ENCODE measurements around the gene DPM3. TPM values are rescaled to one million over a fixed set of nuclear protein-coding genes. Genes with fewer than 3 reads are reported as not detected.

The DPM3 gene
- total and polyA plus RNA-seq, 2 experiments from 2014 or later = 96.3 to 121 TPM

DNA sequence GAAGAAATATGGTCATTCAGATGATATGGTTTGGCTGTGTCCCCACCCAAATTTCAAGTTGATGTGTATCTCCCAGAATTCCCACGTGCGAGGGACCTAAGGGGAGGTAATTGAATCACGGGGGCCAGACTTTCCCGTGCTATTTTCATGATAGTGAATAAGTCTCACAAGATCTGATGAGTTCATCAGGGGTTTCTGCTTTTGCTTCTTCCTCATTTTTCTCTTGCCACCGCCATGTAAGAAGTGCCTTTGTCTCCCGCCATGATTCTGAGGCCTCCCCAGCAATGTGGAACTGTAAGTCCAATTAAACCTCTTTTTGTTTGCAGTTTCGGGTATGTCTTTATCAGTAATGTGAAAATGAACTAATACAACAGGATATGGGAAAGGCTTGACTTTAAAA lies 1.4 kb upstream of the DPM3 start:
- TF ChIP-seq, protein P1, sequence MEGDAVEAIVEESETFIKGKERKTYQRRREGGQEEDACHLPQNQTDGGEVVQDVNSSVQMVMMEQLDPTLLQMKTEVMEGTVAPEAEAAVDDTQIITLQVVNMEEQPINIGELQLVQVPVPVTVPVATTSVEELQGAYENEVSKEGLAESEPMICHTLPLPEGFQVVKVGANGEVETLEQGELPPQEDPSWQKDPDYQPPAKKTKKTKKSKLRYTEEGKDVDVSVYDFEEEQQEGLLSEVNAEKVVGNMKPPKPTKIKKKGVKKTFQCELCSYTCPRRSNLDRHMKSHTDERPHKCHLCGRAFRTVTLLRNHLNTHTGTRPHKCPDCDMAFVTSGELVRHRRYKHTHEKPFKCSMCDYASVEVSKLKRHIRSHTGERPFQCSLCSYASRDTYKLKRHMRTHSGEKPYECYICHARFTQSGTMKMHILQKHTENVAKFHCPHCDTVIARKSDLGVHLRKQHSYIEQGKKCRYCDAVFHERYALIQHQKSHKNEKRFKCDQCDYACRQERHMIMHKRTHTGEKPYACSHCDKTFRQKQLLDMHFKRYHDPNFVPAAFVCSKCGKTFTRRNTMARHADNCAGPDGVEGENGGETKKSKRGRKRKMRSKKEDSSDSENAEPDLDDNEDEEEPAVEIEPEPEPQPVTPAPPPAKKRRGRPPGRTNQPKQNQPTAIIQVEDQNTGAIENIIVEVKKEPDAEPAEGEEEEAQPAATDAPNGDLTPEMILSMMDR (IDR thresholded peaks at IDR 0.05; ENCODE audit: poor library complexity) = no peak
- TF ChIP-seq EZH2phosphoT487 (IDR thresholded peaks at IDR 0.05; ENCODE audit: low read depth, severe bottlenecking, unreplicated experiment) (no peak), EZH2 (IDR thresholded peaks at IDR 0.05; ENCODE audit: borderline replicate concordance) (no peak)
- no peak for DNase-seq (ENCODE audit: low spot score)
- Histone ChIP-seq H2AFZ (no peak overlapping the region), H3K36me3 (replicated peaks; ENCODE audit: insufficient read depth, low read depth) (no peaks in the 10 kb centered on the region), H4K20me1 (ENCODE audit: insufficient read depth, poor library complexity, severe bottlenecking) (no peaks in the 10 kb centered on the region), H3K4me1 (ENCODE audit: insufficient read depth) (peaks cover 17% of the 10 kb centered on the region), H3K79me2 (peaks cover 25% of the 10 kb centered on the region), H3K9me2 (replicated peaks; ENCODE audit: insufficient read depth) (no peaks in the 10 kb centered on the region), H3K27me3 (no peaks in the 10 kb centered on the region), H3K27ac (no peak overlapping the region), H3K9me3 (ENCODE audit: low read depth) (no peaks in the 10 kb centered on the region), H3K4me3 (no peak overlapping the region), H3K4me2 (no peak overlapping the region)
- 85% methylated on average over 7 of the region's 7 CpGs for WGBS (ENCODE audit: low lambda C conversion rate, missing lambda C conversion rate)

DNA sequence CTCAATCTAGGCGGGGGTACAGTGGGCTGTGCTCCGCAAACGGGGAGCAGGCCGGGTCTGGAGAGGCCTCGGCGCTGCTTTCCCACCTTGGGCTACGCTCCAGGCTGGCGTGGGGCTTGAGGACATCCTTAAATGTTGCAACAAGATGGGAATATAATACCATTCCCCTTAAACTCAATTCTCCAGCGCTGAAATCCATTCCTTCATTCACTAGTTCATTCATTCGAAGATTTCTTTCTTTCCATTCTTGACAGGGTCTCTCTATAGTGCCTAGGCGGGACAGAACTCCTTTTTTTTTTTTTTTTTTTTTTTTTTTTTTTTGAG lies 261 bp upstream of the DPM3 start:
- DNase-seq (ENCODE audit: low spot score) = no peak
- H3K36me3 ChIP-seq (replicated peaks; ENCODE audit: insufficient read depth, low read depth) = no peaks in the 10 kb centered on the region
- 7% methylated on average over 11 of the region's 11 CpGs for WGBS (ENCODE audit: low lambda C conversion rate, missing lambda C conversion rate)
- H4K20me1 ChIP-seq (ENCODE audit: insufficient read depth, poor library complexity, severe bottlenecking) = no peaks in the 10 kb centered on the region
- H3K4me3 ChIP-seq = peak overlapping the region; percentile 87
- H3K79me2 ChIP-seq = peaks cover 27% of the 10 kb centered on the region
- H3K4me2 ChIP-seq = peak overlapping the region; percentile 95
- H3K9me3 ChIP-seq (ENCODE audit: low read depth) = no peaks in the 10 kb centered on the region
- peak overlapping the region; percentile 97 for H2AFZ ChIP-seq
- no peaks in the 10 kb centered on the region for H3K27me3 ChIP-seq
- no peaks in the 10 kb centered on the region for H3K9me2 ChIP-seq (replicated peaks; ENCODE audit: insufficient read depth)
- no peak overlapping the region for H3K27ac ChIP-seq
- TF ChIP-seq EZH2phosphoT487 (IDR thresholded peaks at IDR 0.05; ENCODE audit: low read depth, severe bottlenecking, unreplicated experiment) (no peak), EZH2 (IDR thresholded peaks at IDR 0.05; ENCODE audit: borderline replicate concordance) (no peak)
- TF ChIP-seq, protein P1 (IDR thresholded peaks at IDR 0.05; ENCODE audit: poor library complexity) = no peak
- peaks cover 18% of the 10 kb centered on the region for H3K4me1 ChIP-seq (ENCODE audit: insufficient read depth)

DNA sequence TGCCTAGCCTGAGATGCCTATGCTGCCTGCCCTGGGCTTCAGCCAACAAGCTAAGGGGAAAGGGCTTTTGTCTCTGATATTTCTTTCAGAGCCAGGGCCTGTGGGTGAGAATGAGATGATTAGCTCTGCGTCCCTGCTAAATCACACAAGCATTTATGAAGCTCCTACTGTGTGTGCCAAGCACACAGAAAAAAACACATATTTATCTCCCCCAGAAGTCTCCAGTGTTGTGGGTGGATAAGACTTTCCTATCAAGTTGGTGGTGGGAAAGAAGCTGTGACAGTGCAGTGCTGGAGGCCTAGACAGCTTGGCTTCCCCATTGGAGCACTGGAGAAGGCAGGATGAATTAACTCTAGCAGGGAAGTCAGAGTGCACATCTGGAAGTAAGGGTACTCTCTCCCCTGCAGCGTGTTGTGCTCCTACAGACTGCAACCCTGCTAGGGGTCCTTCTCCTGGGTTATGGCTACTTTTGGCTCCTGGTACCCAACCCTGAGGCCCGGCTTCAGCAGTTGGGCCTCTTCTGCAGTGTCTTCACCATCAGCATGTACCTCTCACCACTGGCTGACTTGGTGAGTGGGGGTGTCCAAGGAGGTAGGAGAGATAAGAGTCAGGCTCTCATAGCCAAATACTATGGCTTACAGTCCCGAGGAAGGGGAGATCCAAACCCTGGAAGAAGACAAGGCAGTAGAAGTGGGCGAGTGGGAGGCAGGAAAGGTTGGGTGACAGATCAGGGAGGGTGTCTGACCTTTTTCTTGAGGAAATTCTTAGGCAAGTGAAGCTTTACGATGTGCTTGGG lies 3.0 kb downstream of the DPM3 start:
- WGBS (ENCODE audit: low lambda C conversion rate, missing lambda C conversion rate) = 94% methylated on average over 6 of the region's 6 CpGs

More for the DNA sequence above, 3.0 kb downstream of the DPM3 start:
- Histone ChIP-seq H3K27me3 (no peaks in the 10 kb centered on the region), H3K27ac (peak overlapping the region; percentile 99), H3K4me1 (ENCODE audit: insufficient read depth) (peaks cover 34% of the 10 kb centered on the region), H3K4me2 (peak overlapping the region; percentile 81), H2AFZ (no peak overlapping the region), H3K79me2 (peaks cover 31% of the 10 kb centered on the region), H3K9me3 (ENCODE audit: low read depth) (no peaks in the 10 kb centered on the region), H3K9me2 (replicated peaks; ENCODE audit: insufficient read depth) (no peaks in the 10 kb centered on the region), H3K4me3 (no peak overlapping the region), H3K36me3 (replicated peaks; ENCODE audit: insufficient read depth, low read depth) (no peaks in the 10 kb centered on the region), H4K20me1 (ENCODE audit: insufficient read depth, poor library complexity, severe bottlenecking) (no peaks in the 10 kb centered on the region)
- no peak for DNase-seq (ENCODE audit: low spot score)
- no peak for TF ChIP-seq EZH2 (IDR thresholded peaks at IDR 0.05; ENCODE audit: borderline replicate concordance)
- TF ChIP-seq, protein P1 (IDR thresholded peaks at IDR 0.05; ENCODE audit: poor library complexity) = no peak
- TF ChIP-seq EZH2phosphoT487 (IDR thresholded peaks at IDR 0.05; ENCODE audit: low read depth, severe bottlenecking, unreplicated experiment) = no peak
